HepG2 (cell line): ENCODE data around the gene ZNF445.

Experiments used
- CREB1 ChIP-seq, 2 experiments: fragments of 450-650 bp in 1 of 2; IDR thresholded peaks; 2 replicates each; pipeline ENCODE4 v1.6.1; 2016 to 2017; ENCODE audit warnings: control low read depth in 1 of 2, mild to moderate bottlenecking in 1 of 2, missing compliant biosample characterization in 1 of 2, missing genetic modification characterization in 1 of 2
- ELF4 ChIP-seq: sonication (generic); formaldehyde crosslinking; IDR thresholded peaks from 2 replicates; pipeline ENCODE4 v1.5.0; 2020; ENCODE audit warnings: missing genetic modification reagents, mild to moderate bottlenecking, moderate library complexity, borderline replicate concordance
- HMG20B ChIP-seq: conservative IDR thresholded peaks from 2 replicates; pipeline ENCODE4 v1.6.1; 2016; ENCODE audit warnings: missing genetic modification reagents, missing compliant biosample characterization
- KMT2B ChIP-seq: IDR thresholded peaks from 2 replicates; pipeline ENCODE4 v1.6.1; 2016; ENCODE audit warnings: missing genetic modification reagents, missing compliant biosample characterization
- TF ChIP-seq, protein P1 (sequence below): sonication (generic); formaldehyde crosslinking; IDR thresholded peaks from 2 replicates; pipeline ENCODE4 v1.8.1; 2023; ENCODE audit warnings: mild to moderate bottlenecking, inconsistent platforms, moderate library complexity, missing genetic modification reagents, borderline replicate concordance

DNA sequence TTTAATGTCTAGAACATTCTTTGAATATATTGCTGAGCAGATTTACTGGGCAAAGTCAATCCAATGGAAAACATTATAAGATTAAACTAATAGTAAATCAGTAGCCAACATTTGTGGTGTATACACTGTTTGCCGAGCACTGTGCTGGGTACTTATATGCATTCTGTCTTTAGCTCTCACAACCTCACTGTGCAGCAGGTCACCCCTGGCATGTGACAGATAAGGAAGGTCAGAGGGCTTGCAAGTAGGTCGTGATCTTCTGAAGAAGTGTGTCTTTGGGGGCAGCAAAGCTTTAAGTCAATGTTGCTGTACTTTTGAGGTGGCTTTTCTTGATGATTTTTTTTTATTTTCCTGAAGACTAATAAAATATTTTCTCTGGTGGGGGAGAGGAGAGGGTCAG lies 76.7 kb downstream of the ZNF445 start:
- TF ChIP-seq ELF4 (CRISPR knock-in tag) (no peak), CREB1 (IDR thresholded peaks at IDR 0.05) (no peak), CREB1 (CRISPR knock-in tag; IDR thresholded peaks at IDR 0.05) (no peak), KMT2B (no peak), HMG20B (CRISPR knock-in tag) (no peak)
- TF ChIP-seq, protein P1, sequence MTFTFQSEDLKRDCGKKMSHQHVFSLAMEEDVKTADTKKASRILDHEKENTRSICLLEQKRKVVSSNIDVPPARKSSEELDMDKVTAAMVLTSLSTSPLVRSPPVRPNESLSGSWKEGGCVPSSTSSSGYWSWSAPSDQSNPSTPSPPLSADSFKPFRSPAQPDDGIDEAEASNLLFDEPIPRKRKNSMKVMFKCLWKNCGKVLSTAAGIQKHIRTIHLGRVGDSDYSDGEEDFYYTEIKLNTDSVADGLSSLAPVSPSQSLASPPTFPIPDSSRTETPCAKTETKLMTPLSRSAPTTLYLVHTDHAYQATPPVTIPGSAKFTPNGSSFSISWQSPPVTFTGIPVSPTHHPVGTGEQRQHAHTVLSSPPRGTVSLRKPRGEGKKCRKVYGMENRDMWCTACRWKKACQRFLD (CRISPR knock-in tag) = no peak
